ENCODE data around the gene HES4.
"Not testable (repeated sequence)": the region's sequence is repeated elsewhere in the genome, so short reads cannot be mapped to it uniquely, and the experiment has no call there.

Gene HES4

DNA sequence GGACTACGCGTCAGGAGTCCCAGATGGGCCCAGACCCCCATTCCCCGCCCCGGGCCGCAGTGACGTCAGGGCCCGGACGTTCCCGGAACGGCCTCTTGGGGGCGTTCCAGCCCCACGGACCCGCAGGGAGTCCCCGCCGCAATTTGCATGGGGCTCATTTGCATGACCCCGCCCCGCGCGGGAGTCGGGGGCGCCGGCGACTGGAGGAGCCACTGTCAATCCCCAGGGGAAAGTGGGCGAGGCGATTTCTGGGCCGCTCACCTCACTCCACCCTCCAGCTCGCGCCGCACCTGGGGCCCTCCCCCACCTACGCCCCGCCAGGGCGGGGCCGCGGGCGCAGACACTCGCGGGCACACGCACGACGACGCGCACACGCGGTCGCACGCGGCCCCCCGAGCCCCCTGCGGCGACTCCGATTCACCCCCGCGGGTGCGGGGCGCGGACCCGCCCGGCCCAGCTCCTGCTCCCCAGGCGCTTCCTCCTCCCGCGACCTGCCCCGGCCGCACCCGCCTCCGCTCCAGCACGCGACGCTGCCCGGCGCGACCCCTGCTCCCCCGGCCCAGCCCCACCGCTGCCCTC, 33.2 kb upstream of the HES4 start:
- no peak for DNase-seq

GRCh38 chr1:1032424-1032823, 32.5 kb upstream of the HES4 start:
- DNase-seq: no peak

- no peak for DNase-seq
Observed at GRCh38 chr1:1031659-1032235, 31.9 kb upstream of the HES4 start.

GRCh38 chr1:1030867-1031658, 31.2 kb upstream of the HES4 start:
- not testable (repeated sequence) for DNase-seq

DNA sequence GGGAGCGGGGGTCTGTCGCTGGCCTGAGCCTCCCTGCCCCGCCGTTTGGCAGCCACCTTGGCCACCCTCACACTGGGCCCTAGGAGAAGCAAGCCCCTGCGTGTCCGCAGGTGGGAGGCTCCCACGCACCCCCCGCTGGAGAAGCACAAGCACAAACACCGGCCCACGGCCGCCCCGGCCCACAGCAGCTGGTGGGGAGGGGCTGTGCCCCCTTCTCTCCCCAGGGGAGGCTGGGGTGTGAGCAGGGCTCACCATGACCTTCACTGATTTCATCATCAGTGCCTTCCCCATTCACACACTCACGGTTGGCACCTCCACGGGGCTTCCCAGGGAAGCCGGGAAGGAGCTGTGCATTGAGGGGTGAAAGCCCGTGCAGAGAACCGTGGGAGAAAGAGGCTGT, 27.9 kb upstream of the HES4 start:
- no peak for DNase-seq

GRCh38 chr1:1026599-1027413, 26.9 kb upstream of the HES4 start:
- no peak for DNase-seq

DNA sequence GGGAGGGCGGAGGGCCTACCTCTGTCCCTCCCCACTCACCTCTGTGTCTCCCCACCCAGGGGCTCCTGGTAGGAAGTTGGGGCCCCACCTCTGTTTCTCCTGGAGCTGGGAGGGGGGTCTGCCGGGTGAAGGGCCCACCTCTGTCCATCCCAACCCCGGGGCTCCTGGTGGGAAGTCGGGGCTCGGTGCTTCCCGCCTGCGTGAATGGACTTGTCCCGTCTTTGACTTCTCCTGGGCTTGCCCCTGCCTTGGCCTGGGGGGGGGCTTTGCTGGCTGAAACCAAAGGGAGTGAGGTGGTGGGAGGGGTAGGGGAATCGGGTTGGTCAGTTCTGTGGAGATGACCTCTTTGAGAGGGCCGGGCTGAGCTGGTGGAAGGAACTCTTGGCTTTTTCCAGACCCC, 25.8 kb upstream of the HES4 start:
- no peak for DNase-seq

DNA sequence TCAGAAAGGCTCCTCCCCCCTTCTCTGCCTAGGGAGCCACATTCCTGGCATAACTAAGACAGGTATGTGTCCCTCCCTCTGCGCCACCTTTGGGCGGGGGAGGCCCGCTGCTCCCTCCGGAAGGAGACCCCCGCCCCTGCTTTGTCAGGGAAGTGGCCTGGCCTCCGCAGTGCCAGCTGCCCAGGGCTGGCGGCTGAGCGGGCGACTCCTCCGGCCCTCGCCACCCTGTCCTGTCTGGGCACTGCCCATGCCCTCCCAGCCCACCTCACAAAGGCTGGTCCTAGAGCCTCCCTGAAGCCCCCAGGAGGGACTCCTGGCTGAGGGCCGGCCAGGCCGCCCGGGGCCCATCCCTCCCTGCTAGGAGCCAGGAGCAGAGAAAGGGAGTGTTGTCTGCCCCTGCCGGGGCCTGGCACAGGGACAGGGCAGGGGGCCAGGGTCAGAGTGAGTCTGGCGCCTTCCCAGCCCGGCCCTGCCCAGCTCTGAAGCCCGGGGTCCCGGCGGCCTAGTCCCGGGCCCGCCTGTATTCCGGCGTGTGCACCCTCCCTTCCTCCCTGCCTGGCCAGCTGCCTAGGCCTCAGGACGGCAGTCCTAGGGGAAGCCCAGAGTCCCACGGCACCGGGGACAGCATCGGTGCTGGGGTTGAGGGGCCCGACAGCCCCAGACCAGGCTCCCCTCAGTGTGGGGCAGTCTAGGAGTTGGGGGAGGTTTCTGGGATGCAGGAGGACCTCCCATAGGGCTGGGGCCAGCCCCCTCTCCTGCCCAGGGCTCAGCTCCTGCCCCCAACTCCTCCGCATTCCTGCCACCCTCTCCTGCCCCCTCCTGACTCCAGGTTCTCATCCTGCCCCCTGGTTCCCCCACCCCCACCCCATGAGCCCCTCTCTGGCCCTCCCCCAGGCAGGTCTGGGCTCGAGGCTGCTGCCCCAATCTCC, 25.1 kb upstream of the HES4 start:
- no peak for DNase-seq

- DNase-seq: no peak
Observed at GRCh38 chr1:1024149-1024770, 24.4 kb upstream of the HES4 start.

DNA sequence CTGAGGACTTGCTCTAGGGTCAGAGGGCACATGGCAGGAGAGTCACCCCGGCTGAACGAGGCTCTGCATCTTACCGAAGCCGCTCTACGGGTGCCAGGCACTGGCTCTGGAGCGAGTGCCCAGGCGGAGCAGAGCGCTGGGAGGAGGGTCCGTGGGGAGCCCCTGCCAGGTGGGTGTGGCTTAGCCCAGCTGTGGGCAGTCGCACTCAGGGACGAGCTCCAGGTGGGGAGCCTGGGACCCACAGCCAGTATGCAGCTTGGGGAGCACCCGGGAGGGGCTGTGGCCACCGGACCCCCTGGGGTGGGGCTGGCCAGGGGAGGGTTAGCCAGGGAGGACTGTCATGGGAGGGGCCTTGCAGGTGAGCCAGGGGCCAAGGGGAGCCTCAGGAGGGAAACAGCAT, 23.8 kb upstream of the HES4 start:
- DNase-seq: no peak

- no peak for DNase-seq
Observed at GRCh38 chr1:1022302-1023009, 22.6 kb upstream of the HES4 start.

DNA sequence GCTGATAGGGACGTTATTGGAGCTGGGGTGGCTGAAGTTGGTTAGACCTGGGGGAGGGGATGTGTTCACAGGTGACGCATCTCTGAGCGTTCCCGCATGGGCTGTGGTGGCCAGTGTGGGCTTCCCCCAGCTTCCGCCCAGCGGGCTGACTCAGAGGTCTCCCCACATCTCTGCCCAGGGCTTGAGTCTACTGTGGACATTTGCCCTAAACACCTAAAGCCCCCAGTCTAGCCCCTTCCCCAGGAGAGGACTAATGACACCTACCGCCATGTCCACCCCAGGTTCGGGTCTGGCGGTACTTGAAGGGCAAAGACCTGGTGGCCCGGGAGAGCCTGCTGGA, 22.0 kb upstream of the HES4 start:
- no peak for DNase-seq

GRCh38 chr1:1021010-1021919, 21.4 kb upstream of the HES4 start:
- DNase-seq: peak in 1 of 2 experiments; percentile 24

DNA sequence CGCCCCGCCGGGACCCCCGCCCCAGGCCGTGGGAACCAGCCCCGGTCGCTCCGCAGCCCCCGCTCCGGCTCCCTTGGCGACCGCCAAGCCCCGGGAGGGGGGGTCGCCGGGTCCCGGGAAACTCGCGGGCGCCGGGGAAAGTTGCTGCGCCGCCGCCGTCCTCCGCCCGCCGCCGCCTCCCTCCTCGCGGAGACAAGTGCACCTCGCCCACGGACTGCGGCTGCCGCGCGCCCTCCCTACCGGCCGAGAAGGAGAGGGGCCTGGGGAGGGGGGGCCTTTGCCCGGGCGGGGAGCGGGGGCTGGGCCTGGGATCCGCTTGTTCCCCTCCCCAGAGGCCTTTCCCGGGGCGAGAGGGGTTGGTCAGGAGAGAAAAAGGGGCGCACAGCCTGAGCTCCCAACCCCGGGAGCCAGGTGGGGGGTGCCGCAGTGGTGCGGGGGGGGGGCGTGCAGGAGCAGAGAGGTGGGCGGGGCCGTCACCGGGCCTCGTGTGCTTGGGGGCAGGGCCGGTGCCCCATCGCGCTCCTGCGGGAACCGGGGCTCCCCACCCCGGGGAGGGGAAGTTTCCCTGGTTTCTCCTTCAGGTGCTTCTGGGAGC, 20.6 kb upstream of the HES4 start:
- DNase-seq: no peak

GRCh38 chr1:1020000-1020404, 20.1 kb upstream of the HES4 start, which contains the start of gene AGRN:
Gene AGRN (plus strand): TSS chr1:1020120. CDS start chr1:1020173, 53 bp downstream.
- no peak for DNase-seq

GRCh38 chr1:1019122-1019999, 19.5 kb upstream of the HES4 start:
- DNase-seq: peak; percentile 36 to 61

- DNase-seq: not testable (repeated sequence)
Observed at GRCh38 chr1:1018321-1018685, 18.4 kb upstream of the HES4 start.
